ENCODE data around the gene PIGM.

DNA sequence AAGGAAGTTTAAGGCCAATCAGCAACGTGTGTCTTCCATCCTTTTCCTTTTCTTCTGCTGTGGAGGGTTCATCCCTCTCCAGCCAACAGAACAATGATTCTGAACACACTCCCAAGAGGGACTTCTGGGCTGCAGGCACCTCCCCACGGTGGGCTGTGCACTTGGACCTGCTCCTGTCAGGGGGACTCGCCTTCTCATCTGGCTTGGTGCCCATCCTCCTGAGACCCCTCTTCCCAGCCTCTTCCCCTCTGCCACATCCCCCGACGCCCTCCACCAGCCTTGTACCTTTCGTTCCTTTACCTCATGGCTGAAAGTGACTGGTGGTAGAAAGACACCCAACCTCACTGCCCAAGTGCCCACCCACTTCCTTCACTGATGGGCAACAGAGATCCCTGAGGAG is 51.7 kb downstream of the PIGM start:
- TF ChIP-seq, protein P1, sequence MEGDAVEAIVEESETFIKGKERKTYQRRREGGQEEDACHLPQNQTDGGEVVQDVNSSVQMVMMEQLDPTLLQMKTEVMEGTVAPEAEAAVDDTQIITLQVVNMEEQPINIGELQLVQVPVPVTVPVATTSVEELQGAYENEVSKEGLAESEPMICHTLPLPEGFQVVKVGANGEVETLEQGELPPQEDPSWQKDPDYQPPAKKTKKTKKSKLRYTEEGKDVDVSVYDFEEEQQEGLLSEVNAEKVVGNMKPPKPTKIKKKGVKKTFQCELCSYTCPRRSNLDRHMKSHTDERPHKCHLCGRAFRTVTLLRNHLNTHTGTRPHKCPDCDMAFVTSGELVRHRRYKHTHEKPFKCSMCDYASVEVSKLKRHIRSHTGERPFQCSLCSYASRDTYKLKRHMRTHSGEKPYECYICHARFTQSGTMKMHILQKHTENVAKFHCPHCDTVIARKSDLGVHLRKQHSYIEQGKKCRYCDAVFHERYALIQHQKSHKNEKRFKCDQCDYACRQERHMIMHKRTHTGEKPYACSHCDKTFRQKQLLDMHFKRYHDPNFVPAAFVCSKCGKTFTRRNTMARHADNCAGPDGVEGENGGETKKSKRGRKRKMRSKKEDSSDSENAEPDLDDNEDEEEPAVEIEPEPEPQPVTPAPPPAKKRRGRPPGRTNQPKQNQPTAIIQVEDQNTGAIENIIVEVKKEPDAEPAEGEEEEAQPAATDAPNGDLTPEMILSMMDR (IDR thresholded peaks at IDR 0.05): no peak
- no peak for TF ChIP-seq POLR2A (IDR thresholded peaks at IDR 0.05)
- no peak for TF ChIP-seq EP300 (IDR thresholded peaks at IDR 0.05)
